HG03103 (cell line): ENCODE data around the gene EXD3.
"Not testable (repeated sequence)": the region's sequence is repeated elsewhere in the genome, so short reads cannot be mapped to it uniquely, and the experiment has no call there.

ENCODE experiments used
- ATAC-seq: cut with Tn5 transposase; IDR thresholded peaks from one replicate; pipeline ENCODE4 v1.9.1; 2021; ENCODE audit warnings: low read depth; ENCODE audit not compliant: unreplicated experiment

EXD3 gene

DNA sequence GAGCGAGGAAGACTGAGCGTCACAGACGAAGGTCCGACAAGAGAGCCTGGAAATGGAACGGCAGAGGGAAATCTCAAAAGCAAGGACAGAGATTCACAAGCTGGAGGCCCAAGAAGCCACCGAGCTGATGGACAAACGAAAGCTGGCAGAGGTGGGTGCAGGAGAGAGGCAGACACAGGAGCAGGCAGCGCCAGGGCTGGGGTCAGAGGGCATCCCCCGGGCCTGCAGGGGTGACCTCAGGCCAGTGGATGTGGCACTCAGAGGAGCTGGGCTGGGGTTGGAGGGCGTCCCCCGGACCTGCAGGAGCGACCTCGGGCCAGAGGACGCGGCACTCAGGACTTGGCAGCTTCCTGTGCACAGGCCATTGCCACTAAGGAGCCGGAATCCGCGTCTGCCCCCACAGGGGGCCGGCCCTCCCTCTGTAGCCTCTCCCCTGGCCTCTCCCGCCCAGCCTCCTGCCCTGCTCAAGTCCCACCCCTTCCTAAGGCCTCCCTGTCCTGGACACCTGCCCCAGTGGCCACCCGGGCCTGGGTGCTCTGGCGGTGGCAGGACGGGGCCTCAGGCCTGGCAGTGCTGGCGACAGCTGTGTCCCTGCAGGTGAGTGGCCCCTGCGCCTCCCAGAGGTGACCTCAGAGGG is 40.4 kb downstream of the EXD3 start:
- no peak for ATAC-seq

DNA sequence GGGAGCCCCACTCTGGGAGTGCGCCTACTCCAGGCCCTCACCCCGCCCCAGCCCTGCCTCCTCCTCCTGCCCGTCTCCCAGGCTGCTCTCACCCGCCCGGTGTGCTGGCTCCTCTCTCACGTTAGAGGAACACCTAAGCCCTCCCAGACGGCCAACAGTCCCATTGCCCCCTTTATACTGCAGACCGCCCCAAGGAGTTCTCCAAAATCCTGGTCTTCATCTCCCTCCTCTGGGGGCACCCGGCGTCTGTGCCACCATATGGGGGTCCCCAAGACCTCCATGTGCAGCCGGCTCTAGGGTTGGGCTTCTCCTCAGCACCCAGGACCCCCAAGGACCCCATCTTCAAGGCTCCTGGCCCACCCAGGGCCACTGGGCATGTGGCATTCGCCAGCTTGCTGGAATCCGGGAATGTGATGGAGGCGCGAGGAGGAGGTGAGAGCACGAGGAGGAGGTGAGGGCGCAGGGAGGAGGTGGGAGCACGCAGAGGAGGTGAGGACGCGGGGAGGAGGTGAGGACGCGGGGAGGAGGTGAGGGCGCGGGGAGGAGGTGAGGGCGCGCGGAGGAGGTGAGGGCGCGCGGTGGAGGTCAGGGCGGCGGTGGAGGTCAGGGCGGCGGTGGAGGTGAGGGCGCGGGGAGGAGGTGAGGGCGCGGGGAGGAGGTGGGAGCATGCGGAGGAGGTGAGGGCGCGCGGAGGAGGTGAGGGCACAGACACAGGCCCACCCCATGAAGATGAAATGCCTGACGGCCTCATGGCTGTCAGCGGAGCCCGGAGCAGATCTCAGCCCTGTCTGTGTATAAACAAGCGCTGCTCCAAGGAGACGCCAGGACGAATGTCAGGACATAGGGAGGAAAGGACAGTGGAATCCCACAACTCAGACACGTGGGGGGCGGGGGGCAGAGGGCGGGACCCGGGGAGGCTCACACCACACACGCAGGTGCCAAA is 41.2 kb downstream of the EXD3 start:
- no peak for ATAC-seq

DNA sequence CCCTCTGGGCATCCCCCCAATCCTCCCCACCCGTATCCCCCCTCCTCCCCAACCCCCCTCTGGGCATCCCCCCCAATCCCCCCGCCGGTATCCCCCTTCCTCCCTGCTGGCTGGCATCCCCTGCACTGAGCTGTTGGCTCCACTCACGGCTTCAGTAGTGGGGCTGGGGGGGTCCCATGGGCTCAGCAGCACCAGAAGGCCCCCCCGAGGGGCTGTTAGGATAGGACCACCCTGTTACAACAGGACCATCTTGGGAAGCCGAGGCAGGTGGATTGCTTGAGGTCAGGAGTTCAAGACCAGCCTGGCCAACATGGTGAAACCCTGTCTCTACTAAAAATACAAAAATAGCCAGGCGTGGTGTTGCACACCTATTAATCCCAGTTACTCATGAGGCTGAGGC is 42.4 kb downstream of the EXD3 start:
- no peak for ATAC-seq

DNA sequence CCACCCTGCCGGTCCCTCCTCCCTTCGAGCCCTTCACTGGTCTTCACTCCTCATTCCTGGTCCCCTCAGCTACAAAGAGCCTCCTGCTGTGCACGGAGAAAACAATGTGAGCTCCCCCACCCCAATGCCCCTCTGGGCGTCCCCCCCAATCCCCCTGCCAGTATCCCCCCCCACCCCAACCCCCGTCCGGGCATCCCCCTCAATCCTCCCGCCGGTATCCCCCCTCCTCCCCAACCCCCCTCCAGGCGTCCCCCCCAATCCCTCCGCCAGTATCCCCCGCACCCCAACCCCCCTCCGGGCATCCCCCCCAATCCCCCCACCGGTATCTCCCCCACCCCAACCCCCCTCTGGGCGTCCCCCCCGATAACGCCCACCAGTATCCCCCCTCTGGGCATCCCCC is 42.8 kb downstream of the EXD3 start:
- no peak for ATAC-seq

DNA sequence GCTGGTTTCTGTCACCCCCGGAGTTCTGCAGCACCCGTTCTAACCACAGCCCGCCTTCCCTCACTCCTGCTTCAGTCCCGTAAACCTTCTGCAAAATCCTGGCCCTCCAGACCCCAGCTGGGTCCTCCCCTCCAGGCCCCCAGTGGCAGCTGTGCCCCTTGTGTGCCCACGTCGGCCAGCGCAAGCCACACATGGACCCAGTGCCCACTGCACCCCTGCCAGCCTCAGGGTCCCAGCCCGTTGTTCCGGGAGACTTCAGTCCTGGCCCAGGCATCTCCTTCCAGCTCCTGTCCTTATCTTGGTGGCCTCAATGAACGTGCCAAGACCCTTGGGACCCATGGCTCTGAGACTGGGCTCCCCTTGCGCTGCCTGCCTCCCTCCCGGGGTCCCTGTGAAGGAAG is 43.2 kb downstream of the EXD3 start:
- no peak for ATAC-seq

DNA sequence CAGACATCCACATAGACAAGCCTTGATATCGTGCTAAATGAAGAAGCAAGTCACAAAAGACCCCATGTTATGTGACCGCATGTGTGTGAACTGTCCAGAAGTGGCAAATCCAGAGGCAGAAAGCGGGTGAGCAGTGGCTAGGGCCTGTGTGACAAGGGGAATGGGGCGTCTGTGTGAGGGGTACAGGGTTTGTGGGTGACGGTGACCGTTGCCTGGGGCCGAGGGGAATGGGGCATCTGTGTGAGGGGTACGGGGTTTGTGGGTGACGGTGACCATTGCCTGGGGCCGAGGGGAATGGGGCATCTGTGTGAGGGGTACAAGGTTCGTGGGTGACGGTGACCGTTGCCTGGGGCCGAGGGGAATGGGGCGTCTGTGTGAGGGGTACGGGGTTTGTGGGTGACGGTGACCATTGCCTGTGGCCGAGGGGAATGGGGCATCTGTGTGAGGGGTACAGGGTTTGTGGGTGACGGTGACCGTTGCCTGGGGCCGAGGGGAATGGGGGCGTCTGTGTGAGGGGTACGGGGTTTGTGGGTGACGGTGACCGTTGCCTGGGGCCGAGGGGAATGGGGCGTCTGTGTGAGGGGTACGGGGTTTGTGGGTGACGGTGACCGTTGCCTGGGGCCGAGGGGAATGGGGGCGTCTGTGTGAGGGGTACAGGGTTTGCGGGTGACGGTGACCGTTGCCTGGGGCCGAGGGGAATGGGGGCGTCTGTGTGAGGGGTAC is 44.1 kb downstream of the EXD3 start:
- not testable (repeated sequence) for ATAC-seq

DNA sequence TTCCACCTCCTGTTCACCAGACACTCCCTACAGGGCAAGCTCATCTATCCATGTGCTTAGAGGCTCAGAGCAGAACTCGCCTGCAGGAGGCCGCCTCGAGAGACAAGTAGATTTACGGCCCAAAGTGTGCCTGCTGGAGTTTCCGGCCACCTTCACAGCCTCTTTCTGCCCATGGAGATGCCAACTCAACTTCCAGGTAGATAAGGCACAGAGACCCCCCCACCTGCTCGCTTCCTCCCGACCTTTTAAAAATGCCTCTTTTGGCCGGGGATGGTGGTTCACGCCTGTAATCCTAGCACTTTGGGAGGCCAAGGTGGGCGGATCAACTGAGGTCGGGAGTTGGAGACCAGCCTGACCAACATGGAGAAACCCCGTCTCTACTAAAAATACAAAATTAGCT is 46.6 kb downstream of the EXD3 start:
- no peak for ATAC-seq

DNA sequence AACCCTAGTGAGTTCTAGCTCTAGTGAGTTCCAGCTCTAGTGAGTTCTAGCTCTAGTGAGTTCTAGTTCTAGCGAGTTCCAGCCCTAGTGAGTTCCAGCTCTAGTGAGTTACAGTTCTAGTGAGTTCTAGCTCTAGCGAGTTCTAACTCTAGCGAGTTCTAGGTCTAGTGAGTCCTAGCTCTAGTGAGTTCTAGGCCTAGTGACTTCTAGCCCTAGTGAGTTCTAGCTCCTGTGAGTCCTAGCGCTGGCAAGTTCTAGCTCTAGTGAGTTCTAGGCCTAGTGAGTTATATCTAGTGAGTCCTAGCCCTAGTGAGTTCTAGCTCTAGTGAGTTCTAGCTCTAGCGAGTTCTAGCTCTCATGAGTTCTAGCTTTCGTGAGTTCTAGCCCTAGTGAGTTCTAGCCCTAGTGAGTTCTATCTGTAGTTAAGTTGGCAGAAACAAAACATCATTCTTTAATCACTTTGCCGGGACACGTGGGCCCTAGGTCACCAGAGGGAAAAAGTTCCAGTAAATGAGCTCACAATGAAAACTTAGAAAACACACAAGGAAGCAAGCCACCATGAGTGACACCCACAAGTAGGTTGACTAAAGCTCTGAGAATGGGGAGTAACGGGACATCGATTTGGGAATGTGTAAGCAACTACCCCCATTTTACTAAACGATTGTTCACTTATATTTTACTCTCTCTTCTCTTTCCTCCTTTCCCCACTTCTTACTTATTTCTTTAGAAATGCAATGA is 47.5 kb downstream of the EXD3 start:
- ATAC-seq = no peak

DNA sequence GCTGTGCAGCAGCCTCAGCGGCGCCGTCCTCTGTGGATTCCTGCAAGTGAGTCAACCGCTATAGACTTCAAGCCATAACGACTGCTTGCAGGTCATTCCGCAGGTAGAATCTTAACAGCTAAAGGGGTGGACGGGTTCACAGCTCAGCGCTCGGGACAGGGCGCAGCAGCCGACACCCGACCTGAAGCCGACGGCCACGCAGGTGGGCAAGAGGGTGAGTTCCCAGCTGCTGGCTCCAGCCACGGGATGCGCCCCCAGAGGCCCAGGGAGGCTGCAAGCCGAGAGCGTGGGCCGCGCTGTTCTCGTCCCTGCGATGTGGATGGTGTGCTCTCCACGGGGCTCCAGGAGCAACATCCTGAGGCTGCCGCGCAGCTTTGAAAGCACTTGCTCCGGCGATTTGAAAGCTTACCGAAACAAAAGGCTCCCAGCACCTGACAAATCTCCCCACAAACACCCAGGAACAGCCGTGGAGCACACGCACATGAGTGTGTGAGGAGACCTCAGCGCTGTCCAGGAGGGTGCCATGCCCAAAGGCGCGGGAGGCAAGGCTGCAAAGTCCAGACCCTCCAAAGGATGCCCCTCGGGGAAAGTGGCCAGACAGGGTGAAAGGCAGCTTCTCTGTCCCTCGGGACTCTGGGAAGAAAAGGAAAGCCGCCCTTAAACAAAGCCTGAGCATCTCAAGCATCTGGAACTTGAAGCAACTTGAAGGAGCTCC is 48.7 kb downstream of the EXD3 start:
- ATAC-seq = no peak

DNA sequence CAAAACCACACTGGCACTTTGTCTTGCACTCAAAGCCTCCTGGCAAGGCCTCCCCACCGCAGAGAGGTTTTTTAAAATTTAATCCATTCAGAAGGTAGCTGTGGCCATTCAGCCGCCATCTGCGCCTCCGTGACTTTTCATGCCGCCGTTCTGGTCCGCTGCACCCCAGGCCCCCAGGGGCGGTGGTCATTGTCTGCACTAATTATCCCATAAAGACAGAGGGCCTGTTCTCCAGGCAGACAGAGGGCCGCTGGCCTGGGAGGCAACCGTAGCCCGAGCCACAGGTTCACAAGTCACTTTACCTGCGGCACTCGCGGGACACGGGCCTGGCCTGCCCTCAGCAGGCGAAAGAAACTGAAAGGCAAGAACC is 49.4 kb downstream of the EXD3 start:
- no peak for ATAC-seq

DNA sequence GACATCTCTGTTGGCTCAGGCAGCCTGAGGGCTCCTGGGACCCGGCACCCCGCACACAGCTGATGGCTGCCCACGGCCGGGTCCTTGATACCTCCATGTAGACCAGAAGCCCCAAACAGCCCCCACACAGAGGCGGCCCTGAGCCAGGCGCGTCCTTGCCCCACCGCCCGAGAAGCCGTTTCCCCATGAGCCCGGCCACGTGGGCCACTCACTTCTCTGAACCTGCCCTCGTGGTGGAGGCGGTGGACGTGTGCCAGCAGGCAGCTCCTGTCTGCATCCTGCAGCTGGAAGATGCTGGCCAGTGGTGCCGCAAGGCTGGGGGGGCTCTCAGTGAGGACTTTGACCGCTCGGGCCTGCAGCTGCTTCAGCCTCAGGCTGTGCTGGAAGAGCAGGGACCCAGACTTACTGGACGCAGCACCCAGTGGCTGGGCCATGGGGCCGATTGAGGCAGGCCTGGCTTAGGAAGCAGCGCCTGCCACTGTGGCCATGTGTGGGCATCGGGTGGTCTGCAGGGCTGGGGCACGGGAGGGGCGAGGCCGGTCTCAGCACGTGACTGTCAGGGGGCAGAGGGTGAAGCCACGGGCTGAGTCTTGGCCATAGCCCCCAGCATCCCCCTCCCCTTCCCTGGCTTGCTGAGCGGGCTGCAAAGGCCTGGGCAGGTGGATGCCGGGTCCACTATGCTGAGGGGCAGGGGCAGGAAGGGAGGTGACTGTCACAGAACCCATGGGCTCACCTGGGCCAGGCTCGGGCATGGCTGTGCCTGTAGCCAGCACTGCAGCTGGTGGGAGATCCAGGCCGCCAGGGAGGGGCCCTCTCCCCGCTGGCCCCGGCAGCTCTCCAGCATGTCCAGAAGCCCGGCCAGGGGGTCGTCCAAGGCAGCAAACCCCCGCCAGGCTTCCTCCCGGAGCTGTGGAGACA is 50.0 kb downstream of the EXD3 start:
- ATAC-seq = no peak

DNA sequence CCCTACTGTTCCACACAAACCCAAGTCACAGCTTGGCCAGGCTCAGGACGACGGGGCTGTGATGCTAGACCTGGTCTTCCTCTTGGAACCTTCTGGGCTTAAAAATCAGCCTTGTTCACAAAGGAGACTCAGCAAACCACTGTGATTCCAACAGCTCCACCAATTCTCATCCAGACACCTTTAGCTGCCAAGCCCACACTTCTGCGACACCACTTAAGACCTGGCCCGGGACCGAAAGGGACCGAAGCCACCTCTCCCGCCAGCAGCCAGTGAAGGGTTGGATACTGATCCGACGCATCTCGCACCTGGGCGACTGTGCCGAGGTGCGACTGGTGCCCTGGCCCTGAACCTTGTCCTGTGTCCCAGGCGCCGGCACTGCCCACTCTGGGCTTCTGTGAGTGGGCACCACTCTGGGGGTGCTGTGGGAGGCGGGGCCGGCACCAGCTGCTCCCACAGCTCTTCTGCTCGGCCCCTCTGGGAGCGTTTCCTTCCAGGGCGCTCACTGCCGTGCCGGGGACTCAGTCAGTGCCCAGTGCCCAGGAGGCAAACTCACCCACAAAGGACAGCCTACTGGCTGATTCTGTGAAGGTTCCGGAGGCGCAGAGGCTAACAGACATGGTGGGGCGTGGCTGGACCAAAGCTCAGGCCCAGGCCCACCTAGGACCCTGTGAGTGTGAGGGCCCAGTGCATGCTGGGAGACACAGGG is 50.9 kb downstream of the EXD3 start:
- ATAC-seq = no peak

DNA sequence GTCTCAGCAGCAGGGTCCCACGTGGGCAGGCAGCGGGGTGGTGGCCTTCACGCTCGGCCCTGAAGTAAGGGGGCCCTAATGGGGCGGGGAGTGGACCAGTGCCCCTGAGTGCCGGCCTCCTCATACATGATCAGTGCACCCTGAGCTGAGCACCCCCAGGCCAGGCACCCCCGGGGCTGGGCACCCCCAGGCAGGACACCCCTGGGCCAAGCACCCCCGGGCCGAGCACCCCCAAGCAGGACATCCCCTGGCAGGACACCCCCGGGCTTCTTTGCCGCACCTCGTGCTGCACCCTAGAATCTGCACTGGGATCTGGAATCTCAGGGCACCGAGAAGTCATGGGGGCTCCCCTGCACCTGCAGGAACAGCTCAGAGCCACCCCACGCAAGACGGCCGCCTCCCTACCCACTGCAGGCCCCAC is 51.4 kb downstream of the EXD3 start:
- ATAC-seq = no peak

DNA sequence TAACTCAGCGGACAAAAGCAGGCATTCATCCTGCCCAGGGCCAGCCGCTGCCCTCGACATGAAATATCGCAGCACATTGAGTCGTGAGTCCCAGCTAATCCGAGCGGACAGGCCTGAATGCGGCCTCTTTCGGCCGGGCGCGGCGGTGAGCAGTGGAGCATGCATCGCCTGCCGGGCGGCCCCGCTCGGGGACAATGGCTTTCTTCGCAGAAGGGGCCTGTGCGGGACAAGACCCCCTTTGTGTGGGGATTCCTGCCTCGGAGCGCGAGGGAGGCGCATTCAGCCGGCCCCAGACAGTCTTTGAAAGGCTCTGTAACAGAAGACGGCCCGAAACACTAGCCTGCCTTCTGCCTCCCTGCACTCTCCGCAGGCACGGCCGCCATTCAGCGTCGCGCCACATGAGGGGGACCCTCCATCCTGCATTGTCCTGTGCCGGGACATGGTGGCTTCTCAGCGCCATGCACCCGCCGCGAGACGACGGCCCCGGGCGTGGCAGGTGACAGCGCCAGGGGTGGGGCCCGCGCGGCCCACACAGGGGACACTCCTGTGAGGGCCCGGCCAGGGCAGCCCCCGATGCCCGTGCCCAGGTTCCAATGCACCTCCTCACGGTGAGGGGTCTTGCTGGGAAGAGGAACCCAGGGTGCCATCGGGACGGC is 52.0 kb downstream of the EXD3 start:
- no peak for ATAC-seq

DNA sequence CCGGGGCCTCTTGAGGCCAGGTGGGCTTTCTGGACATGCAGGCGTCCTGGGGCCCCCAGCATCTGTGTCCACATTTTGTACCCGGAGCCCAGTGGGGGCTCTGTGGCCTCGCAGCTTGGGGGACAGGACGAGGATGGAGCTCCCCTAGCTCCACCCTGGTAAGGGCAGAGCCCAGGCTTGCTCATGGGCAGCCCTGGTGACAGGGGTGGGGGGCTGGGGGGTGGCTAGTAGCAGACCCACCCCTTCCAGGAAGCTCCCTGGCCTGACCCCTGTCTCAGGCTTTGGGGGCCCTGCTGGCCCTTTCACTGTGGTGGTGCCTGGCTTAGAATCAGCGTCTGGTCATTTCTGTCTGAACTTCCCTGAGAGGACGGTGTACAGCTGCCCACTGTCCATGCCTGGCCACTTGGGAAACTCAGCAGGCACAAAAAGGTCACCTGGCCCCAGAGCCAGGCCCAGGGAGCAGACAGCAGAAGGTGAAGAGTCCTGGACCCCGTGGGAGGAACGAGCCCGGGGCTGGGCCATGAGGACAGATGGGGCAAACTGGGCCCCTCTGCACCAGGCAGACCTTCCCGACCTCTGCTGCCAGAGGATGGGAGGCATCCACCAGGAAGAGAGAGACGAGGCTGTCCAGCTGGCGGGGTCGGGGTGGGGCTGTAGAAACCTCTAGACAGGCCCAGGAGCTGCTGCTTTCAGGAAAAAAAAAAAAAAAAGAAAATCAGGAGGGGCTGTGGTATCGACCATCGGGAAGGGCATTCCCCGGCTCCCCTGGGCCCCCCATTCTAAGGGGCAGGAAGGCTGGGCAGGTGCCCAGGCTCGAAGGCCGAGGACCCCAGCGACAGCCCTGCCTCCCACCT is 52.8 kb downstream of the EXD3 start:
- no peak for ATAC-seq

DNA sequence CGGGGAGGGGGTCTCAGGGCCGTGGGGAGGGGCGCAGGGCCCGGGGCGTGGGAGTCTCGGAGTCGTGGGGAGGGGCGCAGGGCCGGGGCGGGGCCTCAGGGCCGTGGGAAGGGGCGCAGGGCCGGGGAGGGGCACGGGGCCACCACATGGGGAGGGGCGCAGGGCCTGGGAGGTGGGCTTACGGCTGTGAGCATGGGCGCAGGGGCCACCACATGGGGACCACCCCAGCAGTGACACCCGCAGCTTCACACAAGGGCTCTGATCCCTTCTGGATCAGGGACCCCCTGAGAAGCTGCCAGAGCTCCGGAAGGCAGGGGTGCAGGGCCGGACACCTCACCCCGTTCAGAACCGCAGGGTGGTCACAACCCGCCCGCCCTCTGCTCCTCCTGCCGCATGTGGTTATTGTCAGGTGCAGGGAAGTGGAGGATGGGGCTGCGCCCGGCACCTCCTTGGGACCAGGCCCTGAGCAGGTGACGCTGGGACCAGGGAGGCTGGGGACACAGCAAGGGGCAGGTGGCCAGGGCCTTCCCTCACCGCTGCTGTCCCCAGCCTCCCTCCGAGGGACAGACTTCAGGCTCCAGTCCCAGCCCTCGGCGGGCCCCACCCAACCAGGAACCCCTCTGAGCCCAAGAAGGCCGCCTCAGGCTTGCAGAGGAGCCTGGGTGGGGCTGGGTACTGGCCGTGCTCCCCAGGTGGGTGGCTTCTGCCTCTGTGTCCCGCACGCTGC is 53.7 kb downstream of the EXD3 start:
- no peak for ATAC-seq
